HepG2 (cell line): ENCODE data around the gene BAIAP3. TPM values are rescaled to one million over a fixed set of nuclear protein-coding genes. Genes with fewer than 3 reads are reported as not detected.

Experiments
- ESRRA ChIP-seq: sonication (generic); formaldehyde crosslinking; IDR thresholded peaks from 2 replicates; pipeline ENCODE4 v1.5.1; 2020; ENCODE audit warnings: mild to moderate bottlenecking, low read depth, missing genetic modification reagents
- FOSL2 ChIP-seq: sonication (generic); formaldehyde crosslinking; IDR thresholded peaks from 2 replicates; pipeline ENCODE4 v1.4.0; 2020; ENCODE audit warnings: missing genetic modification reagents
- FOXK1 ChIP-seq: sonication (generic); formaldehyde crosslinking; IDR thresholded peaks from 2 replicates; pipeline ENCODE4 v1.4.0; 2020; ENCODE audit warnings: low read depth, missing genetic modification reagents, borderline replicate concordance
- HNF4G ChIP-seq, 2 experiments: sonication (generic) in 1 of 2; formaldehyde crosslinking in 1 of 2; IDR thresholded peaks; 2 replicates each; pipeline versions ENCODE4 v1.4.0 to v1.6.1; 2011 to 2020; ENCODE audit warnings: borderline replicate concordance in 2 of 2, low read depth in 2 of 2, mild to moderate bottlenecking in 2 of 2, low read length in 1 of 2, missing genetic modification reagents in 1 of 2, moderate library complexity in 1 of 2
- KDM3A ChIP-seq: IDR thresholded peaks from 2 replicates; pipeline ENCODE4 v1.6.1; 2018; ENCODE audit warnings: low read depth, missing compliant biosample characterization
- KLF6 ChIP-seq: IDR thresholded peaks from 2 replicates; pipeline ENCODE4 v1.8.0; 2016; ENCODE audit warnings: missing biosample characterization, missing genetic modification reagents
- MED8 ChIP-seq: sonication (generic); formaldehyde crosslinking; IDR thresholded peaks from 2 replicates; pipeline ENCODE4 v1.8.1; 2023; ENCODE audit warnings: mild to moderate bottlenecking, missing genetic modification reagents; ENCODE audit not compliant: insufficient replicate concordance
- NKX3-1 ChIP-seq: sonication (generic); formaldehyde crosslinking; IDR thresholded peaks from 2 replicates; pipeline ENCODE4 v1.5.0; 2020; ENCODE audit warnings: missing genetic modification reagents
- PCBP2 ChIP-seq: fragments of 200-400 bp; formaldehyde crosslinking; optimal IDR thresholded peaks from 2 replicates; pipeline ENCODE3; 2018; ENCODE audit warnings: low read length, low read depth; ENCODE audit not compliant: poor library complexity, severe bottlenecking
- RNF2 ChIP-seq: fragments of 450-650 bp; conservative IDR thresholded peaks from 2 replicates; pipeline ENCODE4 v1.6.1; 2016; ENCODE audit warnings: low read depth
- SNAI1 ChIP-seq: sonication (generic); formaldehyde crosslinking; IDR thresholded peaks from 2 replicates; pipeline ENCODE4 v1.5.0; 2020; ENCODE audit warnings: mild to moderate bottlenecking, missing genetic modification reagents, borderline replicate concordance
- ZNF207 ChIP-seq: fragments of 450-650 bp; IDR thresholded peaks from 2 replicates; pipeline ENCODE4 v1.6.1; 2016; ENCODE audit warnings: antibody characterized with exemption, borderline replicate concordance
- ZNF335 ChIP-seq: sonication (generic); formaldehyde crosslinking; IDR thresholded peaks from 2 replicates; pipeline ENCODE4 v1.4.0; 2020; ENCODE audit warnings: missing genetic modification reagents
- ZNF563 ChIP-seq: sonication (generic); formaldehyde crosslinking; IDR thresholded peaks from 2 replicates; pipeline ENCODE4 v1.8.0; 2022; ENCODE audit warnings: mild to moderate bottlenecking, moderate library complexity, missing genetic modification reagents
- ZNF567 ChIP-seq: sonication (generic); formaldehyde crosslinking; IDR thresholded peaks from 2 replicates; pipeline ENCODE4 v1.8.1; 2023; ENCODE audit warnings: mild to moderate bottlenecking, missing genetic modification reagents, borderline replicate concordance
- ZNF691 ChIP-seq: sonication (generic); formaldehyde crosslinking; IDR thresholded peaks from 2 replicates; pipeline ENCODE4 v1.4.0; 2020; ENCODE audit warnings: missing genetic modification reagents, low read depth, mild to moderate bottlenecking, borderline replicate concordance
- polyA plus RNA-seq, 8 experiments: library from polyadenylated mRNA; depleted of rRNA in 3 of 8; stranded (reverse) in 7 of 8; unstranded in 1 of 8; fragments of >200 nt; fragmentation: Illumina TruSeq in 4 of 8; extraction: Trizol in 4 of 8; gene quantifications; 2 replicates each; pipeline versions ENCODE4 v1.2.1 to v1.2.3, GENCODE V29; 2011 to 2016; ENCODE audit warnings: low read depth in 4 of 8, missing spikeins in 1 of 8, mixed read lengths in 1 of 8; ENCODE audit not compliant: insufficient read depth in 1 of 8
- total RNA-seq, 5 experiments: library from RNA; depleted of rRNA; stranded (reverse); fragments of >200 nt; fragmentation: Illumina TruSeq; extraction: Trizol; gene quantifications; 2 replicates each; pipeline ENCODE4 v1.2.3, GENCODE V29; 2016; ENCODE audit warnings: low read depth in 1 of 5
- TF ChIP-seq, protein P1 (sequence below): sonication (generic); formaldehyde crosslinking; IDR thresholded peaks from 2 replicates; pipeline ENCODE4 v1.4.0; 2020; ENCODE audit warnings: low read depth, missing genetic modification reagents
- TF ChIP-seq, protein P2 (sequence below): sonication (generic); formaldehyde crosslinking; IDR thresholded peaks from 2 replicates; pipeline ENCODE4 v1.9.0; 2021; ENCODE audit warnings: missing genetic modification reagents, mild to moderate bottlenecking, borderline replicate concordance
- TF ChIP-seq, protein P3 (sequence below): IDR thresholded peaks from 2 replicates; pipeline ENCODE4 v1.6.1; 2016; ENCODE audit warnings: low read depth

BAIAP3 gene
- total and polyA plus RNA-seq, 2 of the 13 experiments (the other 11 are each of a cell fraction or from before 2014, with no cell fraction given) = 3.2 to 5.7 TPM

DNA sequence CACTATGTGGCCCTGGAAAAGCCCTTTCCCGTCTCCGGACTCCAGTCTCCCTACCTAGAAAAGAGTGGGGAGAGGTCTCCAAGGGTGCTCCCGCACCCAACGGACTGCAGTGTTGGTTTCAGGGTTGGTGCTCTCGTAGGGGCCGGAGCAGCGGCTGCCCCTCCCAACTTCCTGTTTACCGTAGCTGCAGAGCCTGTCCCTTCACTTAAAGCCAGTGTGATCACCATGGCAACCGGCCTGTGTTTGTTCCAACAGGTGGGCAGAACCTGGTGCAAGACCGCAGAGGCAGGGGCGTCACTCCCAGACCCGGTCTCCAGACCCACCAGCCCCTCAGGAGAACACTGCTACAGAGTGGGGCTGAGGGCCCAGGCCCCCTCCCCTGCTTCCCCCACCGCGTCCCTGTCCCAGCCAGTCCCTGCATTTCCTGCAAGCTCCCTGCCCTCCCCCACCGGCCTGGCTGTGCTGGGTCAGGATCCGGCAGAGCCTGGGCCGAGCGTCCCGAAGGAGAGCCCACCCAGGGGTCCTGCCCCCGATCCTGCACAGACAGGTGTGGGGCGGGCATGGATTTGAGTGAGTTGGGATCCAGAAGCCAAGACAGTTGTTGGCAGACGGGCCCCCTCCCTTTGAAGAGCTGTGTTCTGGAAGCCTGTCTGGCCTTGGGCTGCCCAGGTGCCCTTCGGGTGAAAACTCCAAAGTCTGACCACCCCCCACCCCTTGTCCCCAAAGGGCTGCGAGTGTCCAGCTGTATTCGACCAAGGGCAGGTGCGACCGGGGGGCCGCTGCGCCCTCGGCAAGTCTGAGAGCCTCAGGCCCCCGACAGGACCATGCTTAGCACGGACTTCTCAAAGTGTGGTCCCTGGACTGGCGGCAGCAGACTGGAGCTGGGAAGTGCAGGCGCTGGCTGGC lies 1.5 kb upstream of the BAIAP3 start (continued):
- no peak for TF ChIP-seq NKX3-1 (CRISPR knock-in tag)
- 0 out of 2 replicates have a peak, but pooled peaks have one; percentile 6 for TF ChIP-seq ZNF563 (CRISPR knock-in tag)
- TF ChIP-seq, protein P1, sequence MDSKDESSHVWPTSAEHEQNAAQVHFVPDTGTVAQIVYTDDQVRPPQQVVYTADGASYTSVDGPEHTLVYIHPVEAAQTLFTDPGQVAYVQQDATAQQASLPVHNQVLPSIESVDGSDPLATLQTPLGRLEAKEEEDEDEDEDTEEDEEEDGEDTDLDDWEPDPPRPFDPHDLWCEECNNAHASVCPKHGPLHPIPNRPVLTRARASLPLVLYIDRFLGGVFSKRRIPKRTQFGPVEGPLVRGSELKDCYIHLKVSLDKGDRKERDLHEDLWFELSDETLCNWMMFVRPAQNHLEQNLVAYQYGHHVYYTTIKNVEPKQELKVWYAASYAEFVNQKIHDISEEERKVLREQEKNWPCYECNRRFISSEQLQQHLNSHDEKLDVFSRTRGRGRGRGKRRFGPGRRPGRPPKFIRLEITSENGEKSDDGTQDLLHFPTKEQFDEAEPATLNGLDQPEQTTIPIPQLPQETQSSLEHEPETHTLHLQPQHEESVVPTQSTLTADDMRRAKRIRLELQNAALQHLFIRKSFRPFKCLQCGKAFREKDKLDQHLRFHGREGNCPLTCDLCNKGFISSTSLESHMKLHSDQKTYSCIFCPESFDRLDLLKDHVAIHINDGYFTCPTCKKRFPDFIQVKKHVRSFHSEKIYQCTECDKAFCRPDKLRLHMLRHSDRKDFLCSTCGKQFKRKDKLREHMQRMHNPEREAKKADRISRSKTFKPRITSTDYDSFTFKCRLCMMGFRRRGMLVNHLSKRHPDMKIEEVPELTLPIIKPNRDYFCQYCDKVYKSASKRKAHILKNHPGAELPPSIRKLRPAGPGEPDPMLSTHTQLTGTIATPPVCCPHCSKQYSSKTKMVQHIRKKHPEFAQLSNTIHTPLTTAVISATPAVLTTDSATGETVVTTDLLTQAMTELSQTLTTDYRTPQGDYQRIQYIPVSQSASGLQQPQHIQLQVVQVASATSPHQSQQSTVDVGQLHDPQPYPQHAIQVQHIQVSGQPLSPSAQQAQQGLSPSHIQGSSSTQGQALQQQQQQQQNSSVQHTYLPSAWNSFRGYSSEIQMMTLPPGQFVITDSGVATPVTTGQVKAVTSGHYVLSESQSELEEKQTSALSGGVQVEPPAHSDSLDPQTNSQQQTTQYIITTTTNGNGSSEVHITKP (CRISPR knock-in tag) = no peak
- 0 out of 2 replicates have a peak, but pooled peaks have one; percentile 49 for TF ChIP-seq ZNF691 (CRISPR knock-in tag)
- TF ChIP-seq, protein P2, sequence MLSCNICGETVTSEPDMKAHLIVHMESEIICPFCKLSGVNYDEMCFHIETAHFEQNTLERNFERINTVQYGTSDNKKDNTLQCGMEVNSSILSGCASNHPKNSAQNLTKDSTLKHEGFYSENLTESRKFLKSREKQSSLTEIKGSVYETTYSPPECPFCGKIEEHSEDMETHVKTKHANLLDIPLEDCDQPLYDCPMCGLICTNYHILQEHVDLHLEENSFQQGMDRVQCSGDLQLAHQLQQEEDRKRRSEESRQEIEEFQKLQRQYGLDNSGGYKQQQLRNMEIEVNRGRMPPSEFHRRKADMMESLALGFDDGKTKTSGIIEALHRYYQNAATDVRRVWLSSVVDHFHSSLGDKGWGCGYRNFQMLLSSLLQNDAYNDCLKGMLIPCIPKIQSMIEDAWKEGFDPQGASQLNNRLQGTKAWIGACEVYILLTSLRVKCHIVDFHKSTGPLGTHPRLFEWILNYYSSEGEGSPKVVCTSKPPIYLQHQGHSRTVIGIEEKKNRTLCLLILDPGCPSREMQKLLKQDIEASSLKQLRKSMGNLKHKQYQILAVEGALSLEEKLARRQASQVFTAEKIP = no peak
- TF ChIP-seq ZNF335 (CRISPR knock-in tag) = 0 out of 2 replicates have a peak, but pooled peaks have one; percentile 43
- TF ChIP-seq KLF6 (CRISPR knock-in tag) = no peak
- TF ChIP-seq, protein P3, sequence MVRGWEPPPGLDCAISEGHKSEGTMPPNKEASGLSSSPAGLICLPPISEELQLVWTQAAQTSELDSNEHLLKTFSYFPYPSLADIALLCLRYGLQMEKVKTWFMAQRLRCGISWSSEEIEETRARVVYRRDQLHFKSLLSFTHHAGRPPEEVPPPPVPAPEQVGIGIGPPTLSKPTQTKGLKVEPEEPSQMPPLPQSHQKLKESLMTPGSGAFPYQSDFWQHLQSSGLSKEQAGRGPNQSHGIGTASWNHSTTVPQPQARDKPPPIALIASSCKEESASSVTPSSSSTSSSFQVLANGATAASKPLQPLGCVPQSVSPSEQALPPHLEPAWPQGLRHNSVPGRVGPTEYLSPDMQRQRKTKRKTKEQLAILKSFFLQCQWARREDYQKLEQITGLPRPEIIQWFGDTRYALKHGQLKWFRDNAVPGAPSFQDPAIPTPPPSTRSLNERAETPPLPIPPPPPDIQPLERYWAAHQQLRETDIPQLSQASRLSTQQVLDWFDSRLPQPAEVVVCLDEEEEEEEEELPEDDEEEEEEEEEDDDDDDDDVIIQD (CRISPR knock-in tag) = no peak
- no peak for TF ChIP-seq PCBP2
- no peak for TF ChIP-seq MED8
- TF ChIP-seq FOSL2 (CRISPR knock-in tag) = no peak
- TF ChIP-seq ZNF567 (CRISPR knock-in tag) = no peak
- no peak for TF ChIP-seq KDM3A (CRISPR knock-in tag)
- 0 out of 2 replicates have a peak, but pooled peaks have one; percentile 20 for TF ChIP-seq RNF2
- TF ChIP-seq HNF4G (IDR thresholded peaks at IDR 0.05; ENCODE audit: borderline replicate concordance, low read depth, low read length) = no peak
- TF ChIP-seq HNF4G (CRISPR knock-in tag; IDR thresholded peaks at IDR 0.05; ENCODE audit: borderline replicate concordance, low read depth) = 0 out of 2 replicates have a peak, but pooled peaks have one; percentile 6
- TF ChIP-seq ESRRA = no peak
- TF ChIP-seq ZNF207 = no peak
- peak; percentile 64; the same call in 1 of the 2 replicates for TF ChIP-seq FOXK1 (CRISPR knock-in tag)
- no peak for TF ChIP-seq SNAI1 (CRISPR knock-in tag)
